Activated naive CD8-positive, alpha-beta T cell treated with anti-CD3 and anti-CD28 coated beads for 36 hours (primary cell): ENCODE measurements around the gene WDR49. TPM values are rescaled to one million over a fixed set of nuclear protein-coding genes. Genes with fewer than 3 reads are reported as not detected.
"Not testable (repeated sequence)": the region's sequence is repeated elsewhere in the genome, so short reads cannot be mapped to it uniquely, and the experiment has no call there.

Experiments used
- DNase-seq: peaks from one replicate; pipeline ENCODE4 v3.0.0; 2021
- H3K27ac Mint-ChIP-seq: one replicate; pipeline ENCODE4 v1.8.0; 2022; ENCODE audit warnings: mild to moderate bottlenecking, moderate library complexity, mixed read lengths
- H3K27me3 Mint-ChIP-seq: one replicate; pipeline ENCODE4 v1.8.0; 2022; ENCODE audit warnings: mild to moderate bottlenecking, mixed read lengths
- H3K36me3 Mint-ChIP-seq: one replicate; pipeline ENCODE4 v1.8.0; 2021; ENCODE audit warnings: mild to moderate bottlenecking, mixed read lengths
- H3K4me1 Mint-ChIP-seq: one replicate; pipeline ENCODE4 v1.8.0; 2021; ENCODE audit warnings: mixed read lengths
- H3K4me3 Mint-ChIP-seq: one replicate; pipeline ENCODE4 v1.8.0; 2022; ENCODE audit warnings: mild to moderate bottlenecking, moderate library complexity, mixed read lengths
- H3K9me3 Mint-ChIP-seq: one replicate; pipeline ENCODE4 v1.8.0; 2022; ENCODE audit warnings: mixed read lengths
- total RNA-seq, 2 experiments: library from RNA; stranded (reverse); gene quantifications; one replicate each; pipeline ENCODE4 v1.2.3, GENCODE V29; 2021

Gene WDR49
- total RNA-seq, 2 experiments from 2014 or later, result 0.31 TPM; not detected in 1

GRCh38 chr3:167653155-167653554 is 587 bp downstream of the WDR49 start:
- peaks cover 7% of the 10 kb centered on the region for H3K4me1 Mint-ChIP-seq
- H3K27ac Mint-ChIP-seq, result no peak overlapping the region
- H3K4me3 Mint-ChIP-seq, result no peak overlapping the region
- H3K27me3 Mint-ChIP-seq, result no peaks in the 10 kb centered on the region
- no peaks in the 10 kb centered on the region for H3K36me3 Mint-ChIP-seq
- peaks cover 1% of the 10 kb centered on the region for H3K9me3 Mint-ChIP-seq
- no peak for DNase-seq

- Mint-ChIP-seq H3K27ac (no peak overlapping the region), H3K4me1 (peaks cover 7% of the 10 kb centered on the region), H3K36me3 (no peaks in the 10 kb centered on the region)
Observed at GRCh38 chr3:167651826-167652225, 1.9 kb downstream of the WDR49 start.

GRCh38 chr3:167650459-167650858 is 3.3 kb downstream of the WDR49 start:
- H3K4me1 Mint-ChIP-seq, result peaks cover 7% of the 10 kb centered on the region
- H3K27ac Mint-ChIP-seq, result no peak overlapping the region
- H3K9me3 Mint-ChIP-seq, result peaks cover 3% of the 10 kb centered on the region
- no peaks in the 10 kb centered on the region for H3K36me3 Mint-ChIP-seq
- no peak overlapping the region for H3K4me3 Mint-ChIP-seq
- DNase-seq, result no peak
- no peaks in the 10 kb centered on the region for H3K27me3 Mint-ChIP-seq

More at GRCh38 chr3:167651826-167652225, 1.9 kb downstream of the WDR49 start:
- DNase-seq, result no peak
- H3K4me3 Mint-ChIP-seq, result no peak overlapping the region
- peaks cover 1% of the 10 kb centered on the region for H3K9me3 Mint-ChIP-seq
- no peaks in the 10 kb centered on the region for H3K27me3 Mint-ChIP-seq

- Mint-ChIP-seq H3K27ac (no peak overlapping the region), H3K9me3 (peaks cover 6% of the 10 kb centered on the region)
Observed at GRCh38 chr3:167649746-167650145, 4.0 kb downstream of the WDR49 start.

GRCh38 chr3:167644611-167645010 is 9.1 kb downstream of the WDR49 start:
- Mint-ChIP-seq H3K36me3 (no peaks in the 10 kb centered on the region), H3K4me1 (no peaks in the 10 kb centered on the region), H3K4me3 (no peak overlapping the region), H3K9me3 (peaks cover 9% of the 10 kb centered on the region), H3K27ac (no peak overlapping the region), H3K27me3 (no peaks in the 10 kb centered on the region)
- DNase-seq, result no peak

More at GRCh38 chr3:167649746-167650145, 4.0 kb downstream of the WDR49 start:
- Mint-ChIP-seq H3K4me1 (peaks cover 7% of the 10 kb centered on the region), H3K36me3 (no peaks in the 10 kb centered on the region), H3K27me3 (no peaks in the 10 kb centered on the region), H3K4me3 (no peak overlapping the region)
- DNase-seq, result no peak

GRCh38 chr3:167631471-167631870 is 22.3 kb downstream of the WDR49 start:
- Mint-ChIP-seq H3K36me3 (no peaks in the 10 kb centered on the region), H3K9me3 (no peaks in the 10 kb centered on the region), H3K4me3 (no peak overlapping the region), H3K27me3 (no peaks in the 10 kb centered on the region), H3K27ac (no peak overlapping the region), H3K4me1 (no peaks in the 10 kb centered on the region)
- DNase-seq, result no peak

- H3K36me3 Mint-ChIP-seq, result no peaks in the 10 kb centered on the region
- no peak for DNase-seq
- H3K27ac Mint-ChIP-seq, result no peak overlapping the region
- no peak overlapping the region for H3K4me3 Mint-ChIP-seq
- H3K9me3 Mint-ChIP-seq, result no peaks in the 10 kb centered on the region
- no peaks in the 10 kb centered on the region for H3K4me1 Mint-ChIP-seq
- no peaks in the 10 kb centered on the region for H3K27me3 Mint-ChIP-seq
Observed at GRCh38 chr3:167626490-167626889, 27.3 kb downstream of the WDR49 start.

- no peak overlapping the region for H3K27ac Mint-ChIP-seq
- H3K4me3 Mint-ChIP-seq, result no peak overlapping the region
- no peaks in the 10 kb centered on the region for H3K36me3 Mint-ChIP-seq
- H3K27me3 Mint-ChIP-seq, result peaks cover 4% of the 10 kb centered on the region
- H3K4me1 Mint-ChIP-seq, result no peaks in the 10 kb centered on the region
- no peaks in the 10 kb centered on the region for H3K9me3 Mint-ChIP-seq
- DNase-seq, result no peak
Observed at GRCh38 chr3:167615030-167615429, 38.7 kb downstream of the WDR49 start.

- not testable (repeated sequence) for H3K4me1 Mint-ChIP-seq, DNase-seq, H3K27me3 Mint-ChIP-seq, H3K27ac Mint-ChIP-seq, H3K4me3 Mint-ChIP-seq, H3K36me3 Mint-ChIP-seq, H3K9me3 Mint-ChIP-seq
Observed at GRCh38 chr3:167614196-167614595, 39.5 kb downstream of the WDR49 start.

GRCh38 chr3:167611718-167612117 is 42.0 kb downstream of the WDR49 start:
- Mint-ChIP-seq H3K9me3 (no peaks in the 10 kb centered on the region), H3K27me3 (no peaks in the 10 kb centered on the region), H3K4me3 (no peak overlapping the region), H3K36me3 (no peaks in the 10 kb centered on the region), H3K27ac (no peak overlapping the region), H3K4me1 (no peaks in the 10 kb centered on the region)
- no peak for DNase-seq

GRCh38 chr3:167609156-167609555 is 44.6 kb downstream of the WDR49 start:
- Mint-ChIP-seq H3K36me3 (no peaks in the 10 kb centered on the region), H3K27ac (no peak overlapping the region), H3K27me3 (no peaks in the 10 kb centered on the region), H3K9me3 (no peaks in the 10 kb centered on the region), H3K4me3 (no peak overlapping the region), H3K4me1 (no peaks in the 10 kb centered on the region)
- no peak for DNase-seq

- no peak for DNase-seq
- no peak overlapping the region for H3K4me3 Mint-ChIP-seq
- no peaks in the 10 kb centered on the region for H3K9me3 Mint-ChIP-seq
- no peaks in the 10 kb centered on the region for H3K4me1 Mint-ChIP-seq
- H3K36me3 Mint-ChIP-seq, result no peaks in the 10 kb centered on the region
- H3K27me3 Mint-ChIP-seq, result no peaks in the 10 kb centered on the region
- no peak overlapping the region for H3K27ac Mint-ChIP-seq
Observed at GRCh38 chr3:167606836-167607235, 46.9 kb downstream of the WDR49 start.

- Mint-ChIP-seq H3K27me3 (no peaks in the 10 kb centered on the region), H3K4me3 (no peak overlapping the region), H3K4me1 (no peaks in the 10 kb centered on the region), H3K36me3 (no peaks in the 10 kb centered on the region), H3K9me3 (no peaks in the 10 kb centered on the region), H3K27ac (no peak overlapping the region)
- no peak for DNase-seq
Observed at GRCh38 chr3:167605871-167606270, 47.9 kb downstream of the WDR49 start.

GRCh38 chr3:167602041-167602440 is 51.7 kb downstream of the WDR49 start:
- no peak overlapping the region for H3K27ac Mint-ChIP-seq

GRCh38 chr3:167587651-167588050 is 66.1 kb downstream of the WDR49 start:
- Mint-ChIP-seq H3K27ac (no peak overlapping the region), H3K4me1 (no peaks in the 10 kb centered on the region), H3K27me3 (peaks cover 2% of the 10 kb centered on the region), H3K4me3 (no peak overlapping the region), H3K36me3 (no peaks in the 10 kb centered on the region), H3K9me3 (peaks cover 5% of the 10 kb centered on the region)
- DNase-seq, result no peak

More at GRCh38 chr3:167602041-167602440, 51.7 kb downstream of the WDR49 start:
- DNase-seq, result no peak
- Mint-ChIP-seq H3K36me3 (no peaks in the 10 kb centered on the region), H3K9me3 (no peaks in the 10 kb centered on the region), H3K27me3 (peaks cover 5% of the 10 kb centered on the region), H3K4me3 (no peak overlapping the region), H3K4me1 (no peaks in the 10 kb centered on the region)

- Mint-ChIP-seq H3K4me3 (no peak overlapping the region), H3K4me1 (no peaks in the 10 kb centered on the region)
Observed at GRCh38 chr3:167575000-167575600, 78.6 kb downstream of the WDR49 start.

More at GRCh38 chr3:167575000-167575600, 78.6 kb downstream of the WDR49 start:
- DNase-seq, result no peak
- no peaks in the 10 kb centered on the region for H3K9me3 Mint-ChIP-seq
- peaks cover 1% of the 10 kb centered on the region for H3K27me3 Mint-ChIP-seq
- no peaks in the 10 kb centered on the region for H3K36me3 Mint-ChIP-seq
- no peak overlapping the region for H3K27ac Mint-ChIP-seq
